SK-N-SH (cell line): ENCODE data around the gene HYPK. TPM values are rescaled to one million over a fixed set of nuclear protein-coding genes. Genes with fewer than 3 reads are reported as not detected.

ENCODE experiments used
- polyA plus RNA-seq, 3 experiments: library from polyadenylated mRNA; depleted of rRNA; stranded (reverse); fragments of >200 nt; gene quantifications; 2 replicates each; pipeline ENCODE4 v1.2.3, GENCODE V29; 2012
- small RNA-seq, 7 experiments: library from RNA; depleted of rRNA; stranded (forward); fragments of <200 nt; gene quantifications; one replicate each; pipeline ENCODE3, GENCODE V24; 2012

HYPK gene
- polyA plus RNA-seq, 1 of the 3 experiments (the other 2 are of a cell fraction): 11.5 TPM

Small RNA genes within 50 kb of the gene (small RNA-seq; reads per million reads assigned to genes)
- gene MIR1282: 0 reads per million in 7 experiments

Other genes starting within 250 kb of the HYPK start
- 14.2 and 28.5 TPM in 2 replicates for gene PPIP5K1, start 210.4 kb upstream of the HYPK start, polyA plus RNA-seq (2012; rRNA removed)
- gene CKMT1B, start 206.6 kb upstream of the HYPK start, polyA plus RNA-seq (2012; rRNA removed): 1.8 and 3.1 TPM in 2 replicates
- 0.03 and 0.05 TPM in 2 replicates for gene STRC, start 181.8 kb upstream of the HYPK start, polyA plus RNA-seq (2012; rRNA removed)
- 0.62 and 0.96 TPM in 2 replicates for gene CATSPER2, start 151.8 kb upstream of the HYPK start, polyA plus RNA-seq (2012; rRNA removed)
- gene CKMT1A, start 106.7 kb upstream of the HYPK start, polyA plus RNA-seq (2012; rRNA removed): 1.2 and 1.7 TPM in 2 replicates
- 131 and 177 TPM in 2 replicates for gene PDIA3, start 54.2 kb upstream of the HYPK start, polyA plus RNA-seq (2012; rRNA removed)
- 0.67 and 0.89 TPM in 2 replicates for gene ELL3, start 23.6 kb upstream of the HYPK start, polyA plus RNA-seq (2012; rRNA removed)
- 935 and 1,369 TPM in 2 replicates for gene SERF2, start 8.3 kb upstream of the HYPK start, polyA plus RNA-seq (2012; rRNA removed)
- 0.05 TPM in 1 of 2 replicates, not detected in the other for gene SERINC4, start 379 bp upstream of the HYPK start, polyA plus RNA-seq (2012; rRNA removed)
- gene MFAP1, start 24.1 kb downstream of the HYPK start, polyA plus RNA-seq (2012; rRNA removed): 16.5 and 18.4 TPM in 2 replicates
- 1.8 TPM in 2 replicates for gene WDR76, start 26.4 kb downstream of the HYPK start, polyA plus RNA-seq (2012; rRNA removed)